Activated CD8-positive, alpha-beta memory T cell treated with anti-CD3 and anti-CD28 coated beads, Interleukin-2, amount 10 ng/mL, durations not matched to agents 7 days and 5 days (primary cell): ENCODE data around the gene CAMTA1. TPM values are rescaled to one million over a fixed set of nuclear protein-coding genes. Genes with fewer than 3 reads are reported as not detected.

Experiments
- ATAC-seq: fragments of 150-1000 bp; cut with Tn5 transposase; one replicate; pipeline ENCODE4 v1.10.0; 2021; ENCODE audit warnings: moderate library complexity
- CTCF ChIA-PET: fragments of 350-600 bp; sonication (Branson Sonifier 250); formaldehyde crosslinking; loops from one replicate; lab custom pipeline; 2021; ENCODE audit warnings: antibody characterized with exemption; lab: Charles Lee
- DNase-seq: peaks from one replicate; pipeline ENCODE4 v3.0.0-alpha.2; 2020
- H3K27ac Mint-ChIP-seq: one replicate; pipeline ENCODE4 v1.8.0; 2021; ENCODE audit warnings: mild to moderate bottlenecking, mixed read lengths
- H3K27me3 Mint-ChIP-seq: one replicate; pipeline ENCODE4 v1.8.0; 2021; ENCODE audit warnings: mixed read lengths
- H3K36me3 Mint-ChIP-seq: one replicate; pipeline ENCODE4 v1.8.0; 2021; ENCODE audit warnings: mild to moderate bottlenecking, mixed read lengths
- H3K4me1 Mint-ChIP-seq: one replicate; pipeline ENCODE4 v1.8.0; 2021; ENCODE audit warnings: mixed read lengths
- H3K4me3 Mint-ChIP-seq: one replicate; pipeline ENCODE4 v1.8.0; 2021; ENCODE audit warnings: mild to moderate bottlenecking, moderate library complexity, mixed read lengths
- H3K9me3 Mint-ChIP-seq: one replicate; pipeline ENCODE4 v1.8.0; 2022; ENCODE audit warnings: low read depth, mixed read lengths
- total RNA-seq, 2 experiments: library from RNA; stranded (reverse); gene quantifications; one replicate each; pipeline ENCODE4 v1.2.3, GENCODE V29; 2021

The CAMTA1 gene
- total RNA-seq, 2 experiments from 2014 or later, result 42.8 to 43.2 TPM

GRCh38 chr1:7769673-7770412 lies 984.6 kb downstream of the CAMTA1 start:
- CTCF ChIA-PET, result interaction anchor here (3.6 to 4.8 kb wide), 2 partner anchors 17 to 103 kb away, joined by 18 to 22 read pairs; no protein-coding TSS in a partner anchor
- Mint-ChIP-seq H3K4me1 (peaks cover 32% of the 10 kb centered on the region), H3K27ac (no peak overlapping the region), H3K9me3 (no peaks in the 10 kb centered on the region), H3K36me3 (peaks cover 18% of the 10 kb centered on the region), H3K4me3 (peak overlapping the region; percentile 16), H3K27me3 (peaks cover 35% of the 10 kb centered on the region)
- ATAC-seq (no peak), DNase-seq (no peak)

GRCh38 chr1:7770669-7770996 lies 985.4 kb downstream of the CAMTA1 start:
- peak; percentile 3 for ATAC-seq
- Mint-ChIP-seq H3K27me3 (peaks cover 35% of the 10 kb centered on the region), H3K4me3 (peak overlapping the region; percentile 83), H3K9me3 (no peaks in the 10 kb centered on the region), H3K4me1 (peaks cover 34% of the 10 kb centered on the region), H3K36me3 (peaks cover 19% of the 10 kb centered on the region), H3K27ac (peak overlapping the region; percentile 82)
- no peak for DNase-seq
- CTCF ChIA-PET, result interaction anchor here (1.7 kb wide), 1 partner anchor 18 kb away, joined by 11 read pairs; no protein-coding TSS in a partner anchor

GRCh38 chr1:7770997-7771822 lies 986.0 kb downstream of the CAMTA1 start, which contains the start of gene VAMP3:
Gene VAMP3, plus strand, starts transcription at chr1:7771296. Its CDS starts 88 bp downstream, at chr1:7771384.
- Mint-ChIP-seq H3K27ac (peak within 1 kb of the TSS; percentile 83), H3K4me1 (peaks cover 35% of the 10 kb centered on the region), H3K4me3 (peak within 1 kb of the TSS; percentile 83), H3K27me3 (peaks cover 32% of the 10 kb centered on the region), H3K9me3 (no peaks in the 10 kb centered on the region), H3K36me3 (peaks cover 19% of the 10 kb centered on the region)
- ATAC-seq (peak; percentile 94), DNase-seq (peak; percentile 90)
- CTCF ChIA-PET, result interaction anchor here (1.4 to 1.7 kb wide), 3 partner anchors 14 to 102 kb away, joined by 3 to 11 read pairs (median 6); no protein-coding TSS in a partner anchor

- Mint-ChIP-seq H3K27ac (peak overlapping the region; percentile 83), H3K9me3 (no peaks in the 10 kb centered on the region), H3K27me3 (peaks cover 27% of the 10 kb centered on the region), H3K4me3 (peak overlapping the region; percentile 83), H3K36me3 (peaks cover 23% of the 10 kb centered on the region), H3K4me1 (peaks cover 35% of the 10 kb centered on the region)
- CTCF ChIA-PET, result interaction anchor here (1.4 to 1.7 kb wide), 3 partner anchors 13 to 103 kb away, joined by 3 to 11 read pairs (median 6); no protein-coding TSS in a partner anchor
- DNase-seq (no peak), ATAC-seq (no peak)
These were observed 986.6 kb downstream of the CAMTA1 start for GRCh38 chr1:7771823-7772299.

GRCh38 chr1:7777591-7777990 lies 992.3 kb downstream of the CAMTA1 start:
- ATAC-seq (no peak), DNase-seq (no peak)
- Mint-ChIP-seq H3K4me1 (peaks cover 36% of the 10 kb centered on the region), H3K36me3 (peaks cover 36% of the 10 kb centered on the region), H3K9me3 (no peaks in the 10 kb centered on the region), H3K27ac (no peak overlapping the region), H3K4me3 (no peak overlapping the region), H3K27me3 (no peaks in the 10 kb centered on the region)
- CTCF ChIA-PET, result no interaction called here

GRCh38 chr1:7778133-7778628 lies 992.9 kb downstream of the CAMTA1 start:
- peaks cover 33% of the 10 kb centered on the region for H3K36me3 Mint-ChIP-seq
- no peak for ATAC-seq
- H3K4me3 Mint-ChIP-seq, result no peak overlapping the region
- no peaks in the 10 kb centered on the region for H3K27me3 Mint-ChIP-seq
- CTCF ChIA-PET, result no interaction called here
- no peak for DNase-seq
- no peaks in the 10 kb centered on the region for H3K9me3 Mint-ChIP-seq
- peaks cover 37% of the 10 kb centered on the region for H3K4me1 Mint-ChIP-seq
- no peak overlapping the region for H3K27ac Mint-ChIP-seq

GRCh38 chr1:7780976-7781375 lies 995.7 kb downstream of the CAMTA1 start:
- ATAC-seq (no peak), DNase-seq (no peak)
- peaks cover 29% of the 10 kb centered on the region for H3K4me1 Mint-ChIP-seq
- CTCF ChIA-PET, result no interaction called here
- H3K27me3 Mint-ChIP-seq, result peaks cover 8% of the 10 kb centered on the region
- peaks cover 20% of the 10 kb centered on the region for H3K36me3 Mint-ChIP-seq
- H3K27ac Mint-ChIP-seq, result no peak overlapping the region
- H3K9me3 Mint-ChIP-seq, result no peaks in the 10 kb centered on the region
- no peak overlapping the region for H3K4me3 Mint-ChIP-seq

GRCh38 chr1:7781501-7781900 lies 996.2 kb downstream of the CAMTA1 start:
- Mint-ChIP-seq H3K27me3 (peaks cover 8% of the 10 kb centered on the region), H3K36me3 (peaks cover 17% of the 10 kb centered on the region), H3K4me3 (peak overlapping the region; percentile 46), H3K9me3 (no peaks in the 10 kb centered on the region), H3K27ac (peak overlapping the region; percentile 44), H3K4me1 (peaks cover 29% of the 10 kb centered on the region)
- ATAC-seq (no peak), DNase-seq (no peak)
- CTCF ChIA-PET, result no interaction called here

GRCh38 chr1:7781923-7782495 lies 996.8 kb downstream of the CAMTA1 start:
- H3K4me1 Mint-ChIP-seq, result peaks cover 29% of the 10 kb centered on the region
- no peak for ATAC-seq
- peaks cover 15% of the 10 kb centered on the region for H3K36me3 Mint-ChIP-seq
- no peaks in the 10 kb centered on the region for H3K9me3 Mint-ChIP-seq
- no peak for DNase-seq
- peak overlapping the region; percentile 46 for H3K4me3 Mint-ChIP-seq
- H3K27me3 Mint-ChIP-seq, result peaks cover 8% of the 10 kb centered on the region
- peak overlapping the region; percentile 73 for H3K27ac Mint-ChIP-seq
- CTCF ChIA-PET, result no interaction called here

- H3K4me3 Mint-ChIP-seq, result peak overlapping the region; percentile 46
- H3K4me1 Mint-ChIP-seq, result peaks cover 31% of the 10 kb centered on the region
- DNase-seq, result peak; percentile 55
- peak; percentile 31 for ATAC-seq
- CTCF ChIA-PET, result interaction anchor here (0.8 kb wide), 1 partner anchor 30 kb away, joined by 3 read pairs; no protein-coding TSS in a partner anchor
- peaks cover 8% of the 10 kb centered on the region for H3K27me3 Mint-ChIP-seq
- H3K27ac Mint-ChIP-seq, result no peak overlapping the region
- H3K9me3 Mint-ChIP-seq, result no peaks in the 10 kb centered on the region
- H3K36me3 Mint-ChIP-seq, result peaks cover 15% of the 10 kb centered on the region
These were observed 998.0 kb downstream of the CAMTA1 start for GRCh38 chr1:7783178-7783711.

- Mint-ChIP-seq H3K27me3 (peaks cover 8% of the 10 kb centered on the region), H3K4me3 (peak within 1 kb of the TSS; percentile 46), H3K4me1 (peaks cover 31% of the 10 kb centered on the region), H3K36me3 (peaks cover 12% of the 10 kb centered on the region), H3K9me3 (no peaks in the 10 kb centered on the region), H3K27ac (no peak within 1 kb of the TSS)
- CTCF ChIA-PET, result interaction anchor here (0.8 kb wide), 1 partner anchor 30 kb away, joined by 3 read pairs; no protein-coding TSS in a partner anchor
- ATAC-seq (peak; percentile 94), DNase-seq (peak; percentile 90)
These were observed 998.7 kb downstream of the CAMTA1 start, which contains the start of gene PER3 for GRCh38 chr1:7783826-7784491. Gene PER3, plus strand, starts transcription at chr1:7784291. Its CDS starts 587 bp downstream, at chr1:7784878.

- peaks cover 31% of the 10 kb centered on the region for H3K4me1 Mint-ChIP-seq
- CTCF ChIA-PET, result interaction anchor here (0.7 kb wide), 1 partner anchor 13 kb away, joined by 3 read pairs; the partner anchor contains the start of gene VAMP3
- H3K4me3 Mint-ChIP-seq, result peak overlapping the region; percentile 46
- H3K36me3 Mint-ChIP-seq, result peaks cover 15% of the 10 kb centered on the region
- H3K9me3 Mint-ChIP-seq, result peaks cover 2% of the 10 kb centered on the region
- peaks cover 8% of the 10 kb centered on the region for H3K27me3 Mint-ChIP-seq
- no peak for ATAC-seq
- DNase-seq, result no peak
- no peak overlapping the region for H3K27ac Mint-ChIP-seq
These were observed 999.3 kb downstream of the CAMTA1 start for GRCh38 chr1:7784492-7785071.
